Prostate gland (tissue), 2 donors: ENCODE measurements around the gene DDX49.

ENCODE experiments used
- POLR2A ChIP-seq: fragments of 450-650 bp; IDR thresholded peaks from one replicate; pipeline ENCODE4 v1.6.1; 2016; ENCODE audit warnings: antibody characterized with exemption, mild to moderate bottlenecking
- POLR2AphosphoS5 ChIP-seq: sonication (generic); formaldehyde crosslinking; IDR thresholded peaks from one replicate; pipeline ENCODE4 v1.6.1; 2017; ENCODE audit warnings: antibody characterized with exemption
- TF ChIP-seq, protein P1 (sequence below), 4 experiments: fragments of 200-600 bp in 2 of 4; fragments of 450-650 bp in 2 of 4; sonication (generic) in 2 of 4; IDR thresholded peaks; 1 replicate in 3 of 4; 2 replicates in 1 of 4; pipeline ENCODE4 v1.5.1; 2016 to 2019; ENCODE audit warnings: antibody characterized with exemption in 4 of 4, mild to moderate bottlenecking in 2 of 4, moderate library complexity in 2 of 4

- TF ChIP-seq, protein P1, sequence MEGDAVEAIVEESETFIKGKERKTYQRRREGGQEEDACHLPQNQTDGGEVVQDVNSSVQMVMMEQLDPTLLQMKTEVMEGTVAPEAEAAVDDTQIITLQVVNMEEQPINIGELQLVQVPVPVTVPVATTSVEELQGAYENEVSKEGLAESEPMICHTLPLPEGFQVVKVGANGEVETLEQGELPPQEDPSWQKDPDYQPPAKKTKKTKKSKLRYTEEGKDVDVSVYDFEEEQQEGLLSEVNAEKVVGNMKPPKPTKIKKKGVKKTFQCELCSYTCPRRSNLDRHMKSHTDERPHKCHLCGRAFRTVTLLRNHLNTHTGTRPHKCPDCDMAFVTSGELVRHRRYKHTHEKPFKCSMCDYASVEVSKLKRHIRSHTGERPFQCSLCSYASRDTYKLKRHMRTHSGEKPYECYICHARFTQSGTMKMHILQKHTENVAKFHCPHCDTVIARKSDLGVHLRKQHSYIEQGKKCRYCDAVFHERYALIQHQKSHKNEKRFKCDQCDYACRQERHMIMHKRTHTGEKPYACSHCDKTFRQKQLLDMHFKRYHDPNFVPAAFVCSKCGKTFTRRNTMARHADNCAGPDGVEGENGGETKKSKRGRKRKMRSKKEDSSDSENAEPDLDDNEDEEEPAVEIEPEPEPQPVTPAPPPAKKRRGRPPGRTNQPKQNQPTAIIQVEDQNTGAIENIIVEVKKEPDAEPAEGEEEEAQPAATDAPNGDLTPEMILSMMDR (IDR thresholded peaks at IDR 0.05), result no peak
- TF ChIP-seq POLR2A, result no peak
- no peak for TF ChIP-seq POLR2AphosphoS5
Observed at GRCh38 chr19:18896421-18896841, 23.1 kb upstream of the DDX49 start.
